ENCODE data around the gene PTAFR. TPM values are rescaled to one million over a fixed set of nuclear protein-coding genes. Genes with fewer than 3 reads are reported as not detected.

Gene PTAFR
- total RNA-seq, 1 experiment from 2014 or later = 1.9 TPM

GRCh38 chr1:28173151-28173979 lies 3.1 kb downstream of the PTAFR start:
- no CpG with 5 or more reads among the region's 11 CpGs for WGBS (ENCODE audit: extremely low coverage, insufficient read length, low lambda C conversion rate)
- Histone ChIP-seq H3K4ac (ENCODE audit: low read depth, low read length) (no peak overlapping the region), H4K8ac (replicated peaks; ENCODE audit: insufficient read length, low read depth, low read length) (no peak overlapping the region), H3K9ac (ENCODE audit: extremely low read depth, insufficient read length, low read length) (no peak overlapping the region), H3T11ph (ENCODE audit: low read length) (no peak overlapping the region), H2BK5ac (ENCODE audit: insufficient read length, low read length) (no peak overlapping the region), H3K23me2 (ENCODE audit: insufficient read length, low read depth, low read length, poor library complexity, severe bottlenecking) (no peaks in the 10 kb centered on the region), H4K20me1 (ENCODE audit: control insufficient read depth, insufficient read depth, insufficient read length) (no peaks in the 10 kb centered on the region), H4K91ac (ENCODE audit: insufficient read length, low read depth, low read length) (no peak overlapping the region), H2AFZ (ENCODE audit: low read length) (no peak overlapping the region), H3K14ac (ENCODE audit: insufficient read depth, low read length) (no peak overlapping the region), H2BK12ac (ENCODE audit: insufficient read length, low read depth, low read length) (no peak overlapping the region), H2BK120ac (ENCODE audit: low read depth, low read length, poor library complexity, severe bottlenecking) (no peak overlapping the region), H3K4me1 (ENCODE audit: insufficient read depth, low read length) (no peaks in the 10 kb centered on the region), H3K18ac (ENCODE audit: insufficient read length, low read depth, low read length) (no peak overlapping the region), H2BK15ac (ENCODE audit: low read depth, low read length) (no peak overlapping the region), H3K56ac (ENCODE audit: insufficient read length, low read depth, low read length) (no peak overlapping the region), H3K23ac (ENCODE audit: insufficient read length, low read depth, low read length) (no peak overlapping the region), H3K9me3 (ENCODE audit: control insufficient read depth, low read depth, low read length) (no peaks in the 10 kb centered on the region), H3K27ac (ENCODE audit: insufficient read length, low read depth, low read length) (no peak overlapping the region), H4K5ac (ENCODE audit: insufficient read length, low read depth, low read length) (no peak overlapping the region), H2BK20ac (ENCODE audit: low read depth, low read length, poor library complexity, severe bottlenecking) (no peak overlapping the region), H3K27me3 (ENCODE audit: insufficient read depth, low read length) (no peaks in the 10 kb centered on the region), H3K79me1 (ENCODE audit: insufficient read depth, low read depth, low read length, poor library complexity, severe bottlenecking) (no peaks in the 10 kb centered on the region), H3K79me2 (ENCODE audit: insufficient read depth, low read length) (no peaks in the 10 kb centered on the region), H3K4me2 (ENCODE audit: insufficient read depth, insufficient read length, low read length) (no peak overlapping the region), H2AK5ac (ENCODE audit: insufficient read length, low read length) (no peak overlapping the region)
- DNase-seq = no peak
- H3K27me3 Mint-ChIP-seq (ENCODE audit: low read depth) = no peaks in the 10 kb centered on the region
- H3K4me1 Mint-ChIP-seq = peaks cover 11 to 18% of the 10 kb centered on the region in 2 experiments
- peak overlapping the region; percentile 43 to 70 (median 65); a peak in 5 of 7 replicates for H3K27ac Mint-ChIP-seq
- H3K9me3 Mint-ChIP-seq = no peaks in the 10 kb centered on the region; a peak in 1 of 5 replicates
- no peak for TF ChIP-seq CTCF (conservative IDR thresholded peaks at IDR 0.05)
- no peak overlapping the region for H3K4me3 Mint-ChIP-seq
- H3K36me3 Mint-ChIP-seq (ENCODE audit: insufficient read depth in 1 of 3, low read depth in 3 of 3) = no peaks in the 10 kb centered on the region
